Astrocyte (in vitro differentiated cells and primary cell): ENCODE measurements around the gene MXRA8. TPM values are rescaled to one million over a fixed set of nuclear protein-coding genes. Genes with fewer than 3 reads are reported as not detected.
A peak's percentile ranks its signal among the peaks of the same experiment; 100 is the strongest.

Source experiments
- DNase-seq: peaks from one replicate; pipeline ENCODE4 v3.0.0-alpha.2; 2010; ENCODE audit warnings: low read depth
- FAIRE-seq: peaks from 2 replicates; lab custom pipeline; 2011; peaks lifted over from hg19 to GRCh38; lab: Jason Lieb, UNC
- H2AFZ ChIP-seq: 2 replicates; pipeline ENCODE4 v1.6.0; 2012; ENCODE audit warnings: low read depth, low read length, inconsistent platforms
- H3K27ac ChIP-seq: 2 replicates; pipeline ENCODE4 v1.5.1; 2011; ENCODE audit warnings: low read depth, low read length, inconsistent platforms
- H3K27me3 ChIP-seq: 2 replicates; pipeline ENCODE4 v1.6.0; 2011; ENCODE audit warnings: low read length, inconsistent platforms; ENCODE audit not compliant: insufficient read depth
- H3K36me3 ChIP-seq: 2 replicates; pipeline ENCODE4 v1.5.1; 2011; ENCODE audit warnings: low read length, inconsistent platforms; ENCODE audit not compliant: insufficient read depth
- H3K4me1 ChIP-seq: 2 replicates; pipeline ENCODE4 v1.5.1; 2011; ENCODE audit warnings: low read length, inconsistent platforms; ENCODE audit not compliant: insufficient read depth
- H3K4me2 ChIP-seq: 2 replicates; pipeline ENCODE4 v1.6.0; 2012; ENCODE audit warnings: low read length, inconsistent platforms
- H3K4me3 ChIP-seq: 2 replicates; pipeline ENCODE4 v1.5.1; 2011; ENCODE audit warnings: low read depth, mild to moderate bottlenecking, low read length, inconsistent platforms; ENCODE audit not compliant: insufficient read depth
- H3K79me2 ChIP-seq: 2 replicates; pipeline ENCODE4 v1.6.0; 2012; ENCODE audit warnings: mild to moderate bottlenecking, low read length, inconsistent platforms; ENCODE audit not compliant: insufficient read depth
- H3K9ac ChIP-seq: 2 replicates; pipeline ENCODE4 v1.6.0; 2012; ENCODE audit warnings: mild to moderate bottlenecking, low read length, inconsistent platforms
- H3K9me3 ChIP-seq: 2 replicates; pipeline ENCODE4 v1.5.1; 2012; ENCODE audit warnings: low read depth, mild to moderate bottlenecking, low read length, inconsistent platforms; ENCODE audit not compliant: insufficient read depth
- H4K20me1 ChIP-seq: 2 replicates; pipeline ENCODE4 v1.6.0; 2012; ENCODE audit warnings: low read length, inconsistent platforms; ENCODE audit not compliant: insufficient read depth
- H3K27ac Mint-ChIP-seq: one replicate; pipeline ENCODE4 v1.8.0; 2021; ENCODE audit warnings: mild to moderate bottlenecking, mixed read lengths; ENCODE audit not compliant: unreplicated experiment
- H3K27me3 Mint-ChIP-seq: one replicate; pipeline ENCODE4 v1.8.0; 2021; ENCODE audit warnings: low read depth, mixed read lengths; ENCODE audit not compliant: unreplicated experiment
- H3K36me3 Mint-ChIP-seq: one replicate; pipeline ENCODE4 v1.8.0; 2021; ENCODE audit warnings: low read depth, mixed read lengths; ENCODE audit not compliant: unreplicated experiment
- H3K4me1 Mint-ChIP-seq: one replicate; pipeline ENCODE4 v1.8.0; 2021; ENCODE audit warnings: low read depth, mixed read lengths; ENCODE audit not compliant: unreplicated experiment
- H3K4me3 Mint-ChIP-seq: one replicate; pipeline ENCODE4 v1.8.0; 2021; ENCODE audit warnings: mild to moderate bottlenecking, moderate library complexity, mixed read lengths; ENCODE audit not compliant: unreplicated experiment
- H3K9me3 Mint-ChIP-seq: one replicate; pipeline ENCODE4 v1.8.0; 2021; ENCODE audit warnings: mild to moderate bottlenecking, mixed read lengths; ENCODE audit not compliant: unreplicated experiment
- CTCF ChIP-seq: IDR thresholded peaks from 2 replicates; pipeline ENCODE4 v1.5.1; 2011; ENCODE audit warnings: low read depth, mild to moderate bottlenecking, inconsistent platforms, low read length, moderate library complexity; ENCODE audit not compliant: insufficient read depth
- EZH2 ChIP-seq: IDR thresholded peaks from 2 replicates; pipeline ENCODE4 v1.6.1; 2012; ENCODE audit warnings: mild to moderate bottlenecking, low read length, inconsistent platforms; ENCODE audit not compliant: insufficient read depth
- total RNA-seq: library from RNA; stranded (reverse); gene quantifications from 2 replicates; pipeline ENCODE4 v1.2.1, GENCODE V29; 2021

Gene MXRA8
- total RNA-seq, 1 donor from 2014 or later, result 112 TPM

GRCh38 chr1:1347663-1348419 lies 10.5 kb downstream of the MXRA8 start:
- no peak for DNase-seq
- Mint-ChIP-seq H3K36me3 (peaks cover 6% of the 10 kb centered on the region), H3K4me1 (peaks cover 17% of the 10 kb centered on the region), H3K9me3 (no peaks in the 10 kb centered on the region), H3K27me3 (no peaks in the 10 kb centered on the region), H3K27ac (peak overlapping the region; percentile 58), H3K4me3 (peak overlapping the region; percentile 87)
- TF ChIP-seq EZH2 (no peak), CTCF (no peak)
- Histone ChIP-seq H3K27ac (peak overlapping the region; percentile 47), H3K79me2 (peaks cover 67% of the 10 kb centered on the region), H3K9me3 (no peaks in the 10 kb centered on the region), H3K4me3 (peak overlapping the region; percentile 79), H3K9ac (peak overlapping the region; percentile 83), H3K27me3 (no peaks in the 10 kb centered on the region), H2AFZ (no peak overlapping the region), H3K4me2 (peak overlapping the region; percentile 99), H3K4me1 (peaks cover 46% of the 10 kb centered on the region), H3K36me3 (peaks cover 6% of the 10 kb centered on the region), H4K20me1 (peaks cover 69% of the 10 kb centered on the region)
- no peak for FAIRE-seq

- H3K27me3 ChIP-seq, result no peaks in the 10 kb centered on the region
- no peaks in the 10 kb centered on the region for H3K9me3 ChIP-seq
- peaks cover 13% of the 10 kb centered on the region for H3K4me1 Mint-ChIP-seq
- peaks cover 49% of the 10 kb centered on the region for H3K4me1 ChIP-seq
- H3K9me3 Mint-ChIP-seq, result no peaks in the 10 kb centered on the region
- peaks cover 69% of the 10 kb centered on the region for H4K20me1 ChIP-seq
- H3K79me2 ChIP-seq, result peaks cover 67% of the 10 kb centered on the region
- no peaks in the 10 kb centered on the region for H3K36me3 ChIP-seq
- H3K9ac ChIP-seq, result peak overlapping the region; percentile 83
- H3K4me3 ChIP-seq, result peak overlapping the region; percentile 79
- no peak for TF ChIP-seq EZH2
- TF ChIP-seq CTCF, result no peak
- H3K36me3 Mint-ChIP-seq, result peaks cover 1% of the 10 kb centered on the region
- H3K27ac Mint-ChIP-seq, result no peak overlapping the region
- no peak overlapping the region for H2AFZ ChIP-seq
- H3K4me2 ChIP-seq, result peak overlapping the region; percentile 99
- DNase-seq, result no peak
- H3K27me3 Mint-ChIP-seq, result no peaks in the 10 kb centered on the region
- no peak overlapping the region for H3K27ac ChIP-seq
- peak overlapping the region; percentile 87 for H3K4me3 Mint-ChIP-seq
- no peak for FAIRE-seq
Measured at GRCh38 chr1:1347026-1347595, 11.2 kb downstream of the MXRA8 start.

- Histone ChIP-seq H3K79me2 (peaks cover 68% of the 10 kb centered on the region), H3K27ac (no peak overlapping the region), H3K27me3 (no peaks in the 10 kb centered on the region), H3K9ac (no peak overlapping the region), H3K4me3 (no peak overlapping the region), H3K36me3 (no peaks in the 10 kb centered on the region), H2AFZ (no peak overlapping the region), H3K9me3 (no peaks in the 10 kb centered on the region), H4K20me1 (peaks cover 69% of the 10 kb centered on the region), H3K4me1 (peaks cover 47% of the 10 kb centered on the region), H3K4me2 (peak overlapping the region; percentile 99)
- peaks cover 10% of the 10 kb centered on the region for H3K4me1 Mint-ChIP-seq
- TF ChIP-seq EZH2 (no peak), CTCF (no peak)
- peak overlapping the region; percentile 87 for H3K4me3 Mint-ChIP-seq
- FAIRE-seq, result no peak
- no peaks in the 10 kb centered on the region for H3K36me3 Mint-ChIP-seq
- no peak overlapping the region for H3K27ac Mint-ChIP-seq
- H3K9me3 Mint-ChIP-seq, result no peaks in the 10 kb centered on the region
- no peak for DNase-seq
- H3K27me3 Mint-ChIP-seq, result no peaks in the 10 kb centered on the region
Measured at GRCh38 chr1:1346501-1346890, 11.9 kb downstream of the MXRA8 start.
